Spinal cord (tissue), 10 donors: ENCODE data around the gene ADAM19. TPM values are rescaled to one million over a fixed set of nuclear protein-coding genes. Genes with fewer than 3 reads are reported as not detected.

Source experiments
- DNase-seq, 6 donors: peaks; one replicate each; pipeline versions ENCODE4 v3.0.0 to v3.0.0-alpha.2; 2013 to 2015; ENCODE audit warnings: low spot score in 6 of 6, low read depth in 4 of 6
- H3K27ac ChIP-seq: one replicate; pipeline ENCODE4 v1.5.1; 2013; ENCODE audit warnings: low read depth, low read length, control low read depth
- H3K27me3 ChIP-seq: one replicate; pipeline ENCODE4 v1.6.1; 2013; ENCODE audit warnings: low read length; ENCODE audit not compliant: control insufficient read depth, insufficient read depth
- H3K36me3 ChIP-seq: one replicate; pipeline ENCODE4 v1.6.1; 2013; ENCODE audit warnings: low read length; ENCODE audit not compliant: control insufficient read depth, insufficient read depth
- H3K4me1 ChIP-seq: one replicate; pipeline ENCODE4 v1.6.1; 2013; ENCODE audit warnings: low read length; ENCODE audit not compliant: control insufficient read depth, insufficient read depth
- H3K4me3 ChIP-seq: one replicate; pipeline ENCODE4 v1.5.1; 2013; ENCODE audit warnings: low read depth, low read length, control low read depth
- H3K9me3 ChIP-seq: one replicate; pipeline ENCODE4 v1.6.1; 2013; ENCODE audit warnings: low read length; ENCODE audit not compliant: control insufficient read depth, insufficient read depth
- WGBS: methylation state at CpG from one replicate; pipeline ENCODE4 v1.1.5; 2013; ENCODE audit warnings: missing lambda C conversion rate; ENCODE audit not compliant: insufficient coverage; 5-methylcytosine and 5-hydroxymethylcytosine counted together
- polyA plus RNA-seq, 2 donors: library from polyadenylated mRNA; unstranded; fragments of 120-200 nt; gene quantifications; one replicate each; pipeline ENCODE4 v1.2.1, GENCODE V29; 2013; ENCODE audit not compliant: insufficient read length in 2 of 2
- total RNA-seq, 2 donors: library from RNA; depleted of rRNA in 1 of 2; stranded (reverse); fragments of 120-200 nt in 1 of 2; fragments of >200 nt in 1 of 2; gene quantifications; one replicate each; pipeline versions ENCODE4 v1.2.3 to v1.2.4, GENCODE V29; 2013 to 2014
- donor health status: healthy.

ADAM19 gene
- total and polyA plus RNA-seq, 4 donors, result 11.7 to 16.2 (median 15.8) TPM

DNA sequence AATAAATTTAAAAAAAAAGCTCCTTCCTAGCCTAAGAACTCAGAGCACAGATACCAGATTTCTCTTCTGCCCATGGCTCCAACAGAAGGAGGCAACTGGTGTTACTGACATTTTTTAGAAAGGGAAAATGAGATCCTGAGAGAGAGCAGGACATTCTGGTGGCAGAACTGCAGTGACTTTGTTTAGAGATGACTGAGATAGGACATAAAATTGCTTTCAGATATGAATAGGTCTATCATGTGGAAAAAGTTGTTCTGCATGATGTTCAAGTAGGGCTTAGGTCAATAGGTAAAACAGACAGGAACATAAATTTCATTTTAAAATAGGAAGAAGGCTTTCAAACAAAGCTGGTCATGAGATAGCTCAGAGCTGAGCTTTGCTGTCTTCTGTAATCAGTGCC, 66.0 kb downstream of the ADAM19 start:
- peaks cover 8% of the 10 kb centered on the region for H3K36me3 ChIP-seq
- no peaks in the 10 kb centered on the region for H3K9me3 ChIP-seq
- no peak overlapping the region for H3K4me3 ChIP-seq
- H3K27ac ChIP-seq, result no peak overlapping the region
- no peak for DNase-seq
- H3K27me3 ChIP-seq, result no peaks in the 10 kb centered on the region
- H3K4me1 ChIP-seq, result peaks cover 6% of the 10 kb centered on the region

DNA sequence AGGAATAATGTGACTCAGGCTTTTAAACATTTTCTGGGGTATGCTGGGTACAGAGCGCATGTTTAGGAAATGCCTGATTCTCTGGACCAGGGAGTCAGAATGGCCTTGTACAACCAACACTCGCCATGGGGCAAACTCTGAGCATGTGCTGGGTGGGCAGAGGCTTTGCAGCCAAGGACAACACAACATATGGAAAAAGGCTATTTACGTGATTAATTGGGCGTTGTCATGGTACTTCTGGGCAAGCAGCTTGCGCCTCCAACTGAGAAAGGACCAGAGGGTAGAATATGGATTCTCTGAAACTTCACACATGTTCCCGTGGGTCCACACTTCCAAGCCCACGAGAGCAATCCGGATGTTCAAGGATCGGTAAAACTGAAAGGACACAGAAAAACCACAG, 66.5 kb downstream of the ADAM19 start:
- 93% methylated on average over 5 of the region's 9 CpGs for WGBS
- Histone ChIP-seq H3K27ac (no peak overlapping the region), H3K4me1 (peaks cover 6% of the 10 kb centered on the region), H3K27me3 (no peaks in the 10 kb centered on the region), H3K36me3 (peaks cover 8% of the 10 kb centered on the region), H3K9me3 (no peaks in the 10 kb centered on the region), H3K4me3 (no peak overlapping the region)
- peak in 1 of 6 donors; percentile 54 for DNase-seq

DNA sequence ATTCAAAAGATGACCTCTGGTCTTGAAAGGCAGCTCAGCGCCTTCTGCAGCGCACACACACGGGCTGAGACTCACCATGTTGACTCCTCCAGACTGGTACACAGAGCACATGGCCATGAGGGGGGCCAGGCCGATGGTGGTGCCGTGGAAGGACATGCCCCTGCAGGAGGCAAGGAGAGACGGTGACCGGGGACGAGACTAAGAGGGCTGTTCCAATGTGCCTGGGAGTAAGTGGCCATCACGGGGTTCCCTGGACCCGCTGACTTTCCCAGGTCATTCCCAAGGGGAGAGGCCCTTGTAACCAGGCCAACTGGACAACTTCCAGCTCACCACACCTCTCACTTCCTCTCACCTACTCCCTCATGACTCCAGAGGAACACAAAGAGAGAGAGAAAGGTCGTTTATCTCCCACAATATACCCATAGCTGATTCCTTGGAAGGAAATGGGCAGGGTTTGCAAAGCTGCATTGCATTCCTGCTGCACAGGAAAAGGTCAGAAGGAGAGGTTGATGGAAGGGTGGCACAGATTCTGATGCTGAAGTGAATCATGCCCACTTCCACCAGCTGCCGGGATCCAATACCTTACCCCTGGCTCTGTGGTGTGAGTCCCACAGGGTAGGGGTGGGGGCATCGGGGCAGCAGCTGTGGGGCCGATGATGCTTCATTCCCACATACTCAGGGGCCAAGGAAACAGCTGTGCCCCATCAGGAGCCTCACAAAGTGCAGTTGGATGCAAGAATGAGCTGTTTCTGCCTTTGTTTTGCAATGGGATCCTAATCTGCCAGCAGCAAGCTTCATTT, 68.4 kb downstream of the ADAM19 start:
- H3K4me3 ChIP-seq, result no peak overlapping the region
- WGBS, result 79% methylated on average over 13 of the region's 14 CpGs
- H3K4me1 ChIP-seq, result peaks cover 4% of the 10 kb centered on the region
- no peaks in the 10 kb centered on the region for H3K9me3 ChIP-seq
- H3K27ac ChIP-seq, result no peak overlapping the region
- H3K36me3 ChIP-seq, result peaks cover 8% of the 10 kb centered on the region
- H3K27me3 ChIP-seq, result no peaks in the 10 kb centered on the region
- no peak for DNase-seq

DNA sequence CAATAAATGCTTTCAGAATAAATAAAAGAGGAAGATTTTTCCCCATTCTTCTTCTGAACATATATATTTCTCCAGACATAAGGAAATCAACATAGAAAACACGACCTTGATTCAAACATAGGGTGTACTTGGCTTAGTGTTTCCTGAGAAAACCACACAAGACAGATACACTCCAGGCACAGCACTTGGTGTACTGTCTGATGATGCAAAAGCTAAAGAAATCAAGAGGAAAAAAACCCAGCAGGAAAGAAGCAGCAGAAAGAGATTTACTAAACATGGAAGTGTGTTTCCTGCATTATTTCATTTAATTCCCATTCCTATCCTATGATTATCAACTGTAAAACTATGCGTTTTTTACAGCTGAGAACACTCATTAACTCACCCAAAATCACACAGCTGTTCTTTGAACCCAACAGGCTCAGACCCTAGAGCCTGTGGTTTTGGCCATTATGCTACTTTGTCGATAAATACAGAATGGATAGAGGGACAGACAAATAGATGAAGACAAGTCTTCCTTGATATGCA, 69.4 kb downstream of the ADAM19 start:
- 100% methylated on average over 1 of the region's 3 CpGs for WGBS
- Histone ChIP-seq H3K27ac (no peak overlapping the region), H3K36me3 (peaks cover 13% of the 10 kb centered on the region)

DNA sequence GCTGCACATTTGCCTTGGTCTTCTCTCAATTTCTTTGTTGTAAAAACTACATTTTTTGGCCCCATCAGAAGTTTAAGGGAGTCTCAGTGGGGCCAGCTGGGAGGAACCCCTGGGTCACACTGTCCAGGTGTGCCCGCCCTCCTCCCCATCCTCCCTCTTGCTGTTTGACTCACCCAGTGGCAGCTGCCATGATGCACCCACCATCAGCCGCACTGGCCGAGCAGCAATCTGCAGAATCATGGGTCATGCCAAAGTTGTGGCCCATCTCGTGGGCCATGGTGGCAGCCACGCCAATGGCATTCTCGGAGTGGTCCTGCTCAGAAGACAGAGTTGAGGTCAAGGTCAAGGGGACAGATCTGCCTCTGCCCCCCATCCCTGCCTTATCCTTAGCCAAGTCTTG, 70.1 kb downstream of the ADAM19 start:
- Histone ChIP-seq H3K36me3 (peaks cover 13% of the 10 kb centered on the region), H3K27me3 (no peaks in the 10 kb centered on the region), H3K9me3 (no peaks in the 10 kb centered on the region), H3K27ac (no peak overlapping the region), H3K4me3 (no peak overlapping the region), H3K4me1 (no peaks in the 10 kb centered on the region)
- WGBS, result 100% methylated on average over 6 of the region's 6 CpGs
- no peak for DNase-seq

More for the DNA sequence above, 69.4 kb downstream of the ADAM19 start:
- no peaks in the 10 kb centered on the region for H3K4me1 ChIP-seq
- DNase-seq, result no peak
- H3K4me3 ChIP-seq, result no peak overlapping the region
- no peaks in the 10 kb centered on the region for H3K27me3 ChIP-seq
- no peaks in the 10 kb centered on the region for H3K9me3 ChIP-seq

DNA sequence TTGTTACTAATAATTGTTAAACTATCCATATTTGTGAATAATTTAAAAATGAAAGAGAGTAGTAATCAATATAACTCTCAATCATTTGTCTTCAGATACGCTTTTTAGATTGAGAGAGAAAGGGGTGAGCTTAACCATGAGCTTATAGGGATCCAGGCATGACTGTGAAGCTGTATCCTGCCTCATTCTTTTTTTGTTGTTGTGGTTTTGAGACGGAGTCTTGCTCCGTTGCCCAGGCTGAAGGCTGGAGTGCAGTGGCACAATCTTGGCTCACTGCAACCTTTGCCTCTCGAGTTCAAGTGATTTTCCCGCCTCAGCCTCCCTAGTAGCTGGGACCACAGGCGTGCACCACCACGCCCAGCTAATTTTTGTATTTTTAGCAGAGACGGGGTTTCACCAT, 71.5 kb downstream of the ADAM19 start:
- H3K4me1 ChIP-seq, result no peaks in the 10 kb centered on the region
- DNase-seq, result no peak
- H3K27me3 ChIP-seq, result no peaks in the 10 kb centered on the region
- no peak overlapping the region for H3K27ac ChIP-seq
- H3K4me3 ChIP-seq, result no peak overlapping the region
- H3K36me3 ChIP-seq, result peaks cover 13% of the 10 kb centered on the region
- no peaks in the 10 kb centered on the region for H3K9me3 ChIP-seq
- 80% methylated on average over 5 of the region's 8 CpGs for WGBS

DNA sequence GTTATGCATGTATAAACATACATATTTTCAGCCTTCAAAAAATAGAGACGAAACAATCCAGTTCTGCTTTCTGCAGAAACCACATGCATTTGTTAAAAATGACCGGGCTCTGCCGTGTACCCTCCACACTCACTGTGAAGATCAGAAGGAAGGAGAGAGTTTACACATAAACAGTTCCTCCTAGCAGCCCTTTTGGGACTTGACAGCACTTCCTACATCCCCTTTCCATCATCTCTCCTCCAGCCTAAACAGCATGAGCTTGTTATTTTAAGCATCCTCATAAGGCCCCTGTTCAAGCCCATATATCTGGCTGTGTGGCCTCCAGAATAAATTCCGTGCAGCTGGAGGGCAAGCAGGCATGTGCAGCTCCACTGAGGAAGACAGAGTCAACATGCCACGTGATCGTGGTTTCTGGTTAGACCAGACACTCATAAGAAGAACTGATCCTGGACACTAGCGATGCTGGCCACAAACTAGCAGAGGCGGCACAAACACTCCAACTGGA, 73.4 kb downstream of the ADAM19 start:
- 72% methylated on average over 3 of the region's 8 CpGs for WGBS
- peaks cover 16% of the 10 kb centered on the region for H3K36me3 ChIP-seq
- H3K9me3 ChIP-seq, result no peaks in the 10 kb centered on the region
- peak in 1 of 6 donors; percentile 18 for DNase-seq
- H3K27ac ChIP-seq, result no peak overlapping the region
- H3K4me3 ChIP-seq, result no peak overlapping the region
- H3K27me3 ChIP-seq, result no peaks in the 10 kb centered on the region
- peaks cover 5% of the 10 kb centered on the region for H3K4me1 ChIP-seq

DNA sequence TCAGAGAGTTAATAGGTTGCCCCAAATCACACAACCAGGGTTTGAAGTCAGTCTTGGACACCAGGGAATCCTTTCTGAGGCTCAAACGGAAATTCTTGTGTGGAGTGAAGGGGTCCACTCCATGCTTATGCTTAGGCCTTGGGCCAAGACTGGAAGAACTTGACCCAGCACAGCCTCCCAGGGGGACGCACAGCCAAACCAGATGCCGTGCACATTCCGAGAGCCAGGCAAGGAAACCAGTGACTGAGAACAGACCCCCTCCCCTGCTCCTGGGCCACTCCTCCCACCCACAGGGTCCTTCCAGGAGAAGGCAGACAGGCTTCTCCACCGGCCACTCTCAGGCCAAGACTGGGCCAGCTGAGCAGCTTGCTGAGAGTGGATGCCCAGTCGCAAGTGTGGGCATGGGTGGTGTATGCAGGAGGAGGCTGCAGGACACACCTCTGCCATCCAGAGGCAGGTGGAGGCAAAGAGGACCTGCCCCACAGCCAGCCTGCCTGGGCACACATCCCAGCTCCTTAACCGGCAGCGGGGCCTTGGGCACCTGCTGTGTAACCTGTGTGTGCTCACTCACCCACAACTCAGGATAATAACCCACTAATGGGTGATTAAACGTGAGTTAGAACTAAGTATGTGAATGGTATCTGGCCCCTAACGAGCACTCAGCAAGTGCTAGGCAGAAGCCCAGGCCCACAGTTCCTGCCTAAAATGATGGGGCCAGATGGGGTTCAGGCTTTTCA, 77.5 kb downstream of the ADAM19 start:
- Histone ChIP-seq H3K27ac (no peak overlapping the region), H3K9me3 (no peaks in the 10 kb centered on the region), H3K4me1 (peaks cover 5% of the 10 kb centered on the region), H3K27me3 (no peaks in the 10 kb centered on the region), H3K4me3 (no peak overlapping the region), H3K36me3 (peaks cover 18% of the 10 kb centered on the region)
- WGBS, result 82% methylated on average over 7 of the region's 10 CpGs
- DNase-seq, result peak in 1 of 6 donors; percentile 8

DNA sequence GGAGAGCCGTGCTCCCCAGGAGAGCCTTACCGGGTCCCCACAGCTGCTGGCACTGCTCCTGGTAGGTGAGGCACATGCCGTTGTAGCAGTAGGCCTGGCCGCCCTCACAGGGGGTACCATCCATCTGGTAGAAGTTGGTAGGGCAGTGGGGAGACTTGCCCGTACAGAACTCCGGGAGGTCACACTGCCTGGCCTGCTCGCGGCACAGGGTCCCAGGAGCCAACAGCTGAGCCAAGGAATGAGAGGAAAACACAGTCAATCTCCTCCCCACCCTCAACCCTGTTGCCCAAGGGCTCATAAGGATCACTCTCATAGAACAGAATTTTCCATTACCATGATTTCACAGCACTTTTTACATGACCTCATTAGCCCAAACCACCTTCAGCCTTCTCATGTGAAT, 78.7 kb downstream of the ADAM19 start:
- DNase-seq, result no peak
- H3K4me1 ChIP-seq, result peaks cover 5% of the 10 kb centered on the region
- no peaks in the 10 kb centered on the region for H3K27me3 ChIP-seq
- H3K4me3 ChIP-seq, result no peak overlapping the region
- 91% methylated on average over 8 of the region's 8 CpGs for WGBS
- peaks cover 23% of the 10 kb centered on the region for H3K36me3 ChIP-seq
- no peak overlapping the region for H3K27ac ChIP-seq
- no peaks in the 10 kb centered on the region for H3K9me3 ChIP-seq
